ENCODE results near the gene ADORA3.

DNA sequence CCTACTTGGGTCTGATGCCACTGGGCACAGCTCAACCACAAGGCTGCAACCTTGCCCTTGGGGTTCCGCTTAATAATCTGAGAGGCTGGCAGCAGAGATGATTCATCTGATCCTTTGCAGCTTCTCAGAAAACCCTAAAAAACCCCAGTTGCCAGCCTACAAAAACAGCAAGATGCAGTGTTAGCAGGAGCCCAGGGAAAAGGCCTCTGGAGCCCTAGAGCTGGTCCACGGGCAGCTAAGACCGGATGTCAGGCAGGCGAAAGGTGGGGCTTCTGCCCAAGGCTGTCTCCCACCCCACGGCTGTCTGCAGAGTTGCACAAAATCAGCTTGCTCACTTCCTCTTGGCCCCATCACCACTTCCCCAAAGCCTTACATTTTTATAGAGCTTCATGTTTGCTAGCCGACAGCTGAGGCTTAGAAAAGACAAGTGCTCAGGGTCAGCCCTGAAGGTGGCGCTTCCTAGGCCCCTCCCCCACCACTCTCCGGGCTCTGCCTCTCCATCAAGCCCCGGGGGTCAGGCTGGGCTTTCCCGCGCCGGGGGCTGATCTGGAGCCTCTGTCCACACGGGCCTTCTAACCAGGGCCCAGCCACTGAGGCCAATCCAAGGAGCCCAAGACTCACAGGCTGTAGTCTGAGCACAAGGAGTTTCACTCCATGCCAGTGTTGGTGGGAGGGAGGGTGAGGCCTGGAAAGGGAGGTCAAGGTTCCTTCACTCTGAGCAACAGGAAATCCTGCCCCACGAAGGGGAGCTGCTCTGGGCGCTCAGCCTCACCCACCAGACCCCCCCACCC lies 4.2 kb upstream of the ADORA3 start:
- TF ChIP-seq POLR2A (IDR thresholded peaks at IDR 0.05; ENCODE audit: low read depth, low read length): no peak
- TF ChIP-seq, protein P1, sequence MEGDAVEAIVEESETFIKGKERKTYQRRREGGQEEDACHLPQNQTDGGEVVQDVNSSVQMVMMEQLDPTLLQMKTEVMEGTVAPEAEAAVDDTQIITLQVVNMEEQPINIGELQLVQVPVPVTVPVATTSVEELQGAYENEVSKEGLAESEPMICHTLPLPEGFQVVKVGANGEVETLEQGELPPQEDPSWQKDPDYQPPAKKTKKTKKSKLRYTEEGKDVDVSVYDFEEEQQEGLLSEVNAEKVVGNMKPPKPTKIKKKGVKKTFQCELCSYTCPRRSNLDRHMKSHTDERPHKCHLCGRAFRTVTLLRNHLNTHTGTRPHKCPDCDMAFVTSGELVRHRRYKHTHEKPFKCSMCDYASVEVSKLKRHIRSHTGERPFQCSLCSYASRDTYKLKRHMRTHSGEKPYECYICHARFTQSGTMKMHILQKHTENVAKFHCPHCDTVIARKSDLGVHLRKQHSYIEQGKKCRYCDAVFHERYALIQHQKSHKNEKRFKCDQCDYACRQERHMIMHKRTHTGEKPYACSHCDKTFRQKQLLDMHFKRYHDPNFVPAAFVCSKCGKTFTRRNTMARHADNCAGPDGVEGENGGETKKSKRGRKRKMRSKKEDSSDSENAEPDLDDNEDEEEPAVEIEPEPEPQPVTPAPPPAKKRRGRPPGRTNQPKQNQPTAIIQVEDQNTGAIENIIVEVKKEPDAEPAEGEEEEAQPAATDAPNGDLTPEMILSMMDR (conservative IDR thresholded peaks at IDR 0.05; ENCODE audit: low read depth, low read length): 0 out of 2 replicates have a peak, but pooled peaks have one; percentile 4
- TF ChIP-seq MXI1 (IDR thresholded peaks at IDR 0.05; ENCODE audit: borderline replicate concordance, low read depth, low read length): no peak
- peak; percentile 10; the same call in 1 of the 2 replicates for TF ChIP-seq CEBPB (IDR thresholded peaks at IDR 0.05; ENCODE audit: low read depth, low read length)
- TF ChIP-seq, protein P2, sequence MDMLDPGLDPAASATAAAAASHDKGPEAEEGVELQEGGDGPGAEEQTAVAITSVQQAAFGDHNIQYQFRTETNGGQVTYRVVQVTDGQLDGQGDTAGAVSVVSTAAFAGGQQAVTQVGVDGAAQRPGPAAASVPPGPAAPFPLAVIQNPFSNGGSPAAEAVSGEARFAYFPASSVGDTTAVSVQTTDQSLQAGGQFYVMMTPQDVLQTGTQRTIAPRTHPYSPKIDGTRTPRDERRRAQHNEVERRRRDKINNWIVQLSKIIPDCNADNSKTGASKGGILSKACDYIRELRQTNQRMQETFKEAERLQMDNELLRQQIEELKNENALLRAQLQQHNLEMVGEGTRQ (IDR thresholded peaks at IDR 0.05; ENCODE audit: low read depth, low read length): no peak
